HEK293 (cell line): ENCODE measurements around the gene PPP1R9B.

Source experiments
- KLF8 ChIP-seq: fragments of 450-650 bp; formaldehyde crosslinking; IDR thresholded peaks from 2 replicates; pipeline ENCODE4 v1.5.1; 2016; ENCODE audit warnings: missing biosample characterization, missing genetic modification characterization
- MZF1 ChIP-seq: fragments of 450-650 bp; formaldehyde crosslinking; IDR thresholded peaks from 2 replicates; pipeline ENCODE4 v1.5.1; 2017; ENCODE audit warnings: missing biosample characterization, missing genetic modification characterization, borderline replicate concordance
- TCF7L2 ChIP-seq: IDR thresholded peaks from 2 replicates; pipeline ENCODE4 v1.6.1; 2011; ENCODE audit warnings: low read depth, mild to moderate bottlenecking, inconsistent platforms, low read length, moderate library complexity, borderline replicate concordance
- TRIM28 ChIP-seq: IDR thresholded peaks from 2 replicates; pipeline ENCODE4 v1.6.1; 2011; ENCODE audit warnings: low read length, control low read depth, borderline replicate concordance
- ZNF707 ChIP-seq: fragments of 450-650 bp; formaldehyde crosslinking; IDR thresholded peaks from 2 replicates; pipeline ENCODE4 v1.5.1; 2016; ENCODE audit warnings: missing biosample characterization, missing genetic modification characterization
- TF ChIP-seq, protein P1 (sequence below): fragments of 450-650 bp; formaldehyde crosslinking; IDR thresholded peaks from 2 replicates; pipeline ENCODE4 v1.5.1; 2016; ENCODE audit warnings: missing biosample characterization, missing genetic modification characterization

DNA sequence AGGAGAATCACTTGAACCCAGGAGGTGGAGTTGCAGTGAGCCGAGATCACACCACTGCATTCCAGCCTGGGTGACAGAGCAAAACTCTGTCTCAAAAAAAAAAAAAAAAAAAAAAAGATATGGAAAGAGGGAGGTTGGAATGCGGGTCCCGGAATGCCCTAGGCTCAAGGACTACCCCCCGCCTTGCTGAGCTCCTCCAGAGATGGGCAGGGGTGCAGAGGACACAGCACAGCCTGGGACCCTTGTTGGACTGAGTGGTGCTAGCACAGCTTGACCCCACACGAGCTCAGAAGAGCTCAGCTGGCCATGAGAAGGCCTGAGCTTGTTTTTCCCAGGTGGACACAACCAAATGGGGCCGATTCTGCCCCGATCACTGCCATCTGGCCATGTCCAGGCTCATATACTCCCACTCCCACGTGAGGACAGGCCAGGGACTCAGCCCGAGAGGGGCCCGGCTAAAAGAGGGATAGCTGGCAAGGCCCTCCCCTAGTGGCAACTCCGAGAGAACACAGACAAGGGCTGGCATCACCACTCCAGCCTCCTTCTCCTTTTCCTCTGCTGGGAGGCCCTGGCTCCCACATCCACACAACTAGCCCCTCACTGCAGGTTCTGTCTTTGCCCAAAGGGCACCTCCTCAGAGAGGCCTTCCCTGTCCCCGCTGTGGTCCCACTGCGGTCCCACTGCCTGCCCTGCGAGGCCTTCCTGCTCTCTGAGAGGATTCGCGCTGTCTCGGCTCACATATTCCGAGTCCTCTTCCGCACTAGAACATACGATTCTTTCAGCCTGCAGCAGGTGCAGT, 26.3 kb upstream of the PPP1R9B start:
- TF ChIP-seq MZF1 (no peak), TCF7L2 (no peak), TRIM28 (no peak), KLF8 (tag by site-specific recombination) (no peak), ZNF707 (tag by site-specific recombination) (no peak)
- TF ChIP-seq, protein P1, sequence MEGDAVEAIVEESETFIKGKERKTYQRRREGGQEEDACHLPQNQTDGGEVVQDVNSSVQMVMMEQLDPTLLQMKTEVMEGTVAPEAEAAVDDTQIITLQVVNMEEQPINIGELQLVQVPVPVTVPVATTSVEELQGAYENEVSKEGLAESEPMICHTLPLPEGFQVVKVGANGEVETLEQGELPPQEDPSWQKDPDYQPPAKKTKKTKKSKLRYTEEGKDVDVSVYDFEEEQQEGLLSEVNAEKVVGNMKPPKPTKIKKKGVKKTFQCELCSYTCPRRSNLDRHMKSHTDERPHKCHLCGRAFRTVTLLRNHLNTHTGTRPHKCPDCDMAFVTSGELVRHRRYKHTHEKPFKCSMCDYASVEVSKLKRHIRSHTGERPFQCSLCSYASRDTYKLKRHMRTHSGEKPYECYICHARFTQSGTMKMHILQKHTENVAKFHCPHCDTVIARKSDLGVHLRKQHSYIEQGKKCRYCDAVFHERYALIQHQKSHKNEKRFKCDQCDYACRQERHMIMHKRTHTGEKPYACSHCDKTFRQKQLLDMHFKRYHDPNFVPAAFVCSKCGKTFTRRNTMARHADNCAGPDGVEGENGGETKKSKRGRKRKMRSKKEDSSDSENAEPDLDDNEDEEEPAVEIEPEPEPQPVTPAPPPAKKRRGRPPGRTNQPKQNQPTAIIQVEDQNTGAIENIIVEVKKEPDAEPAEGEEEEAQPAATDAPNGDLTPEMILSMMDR (tag by site-specific recombination), result no peak
